Activated T-helper 1 cell treated with anti-CD3 and anti-CD28 coated beads, Interleukin-12 subunit alpha, Interleukin-12 subunit beta, Interleukin-2, Interleukin-4 antibody, amounts not matched to agents 30 ng/mL and 10 ng/mL and 1 ng/mL, durations not matched to agents 14 hours and 24 hours and 36 hours (primary cell): ENCODE data around the gene PRR7. TPM values are rescaled to one million over a fixed set of nuclear protein-coding genes. Genes with fewer than 3 reads are reported as not detected.

Source experiments
- DNase-seq: peaks from one replicate; pipeline ENCODE4 v3.0.0; 2021; ENCODE audit warnings: low spot score
- H3K27ac Mint-ChIP-seq: one replicate; pipeline ENCODE4 v1.8.0; 2021; ENCODE audit warnings: mild to moderate bottlenecking, mixed read lengths
- H3K27me3 Mint-ChIP-seq: one replicate; pipeline ENCODE4 v1.8.0; 2022; ENCODE audit warnings: mild to moderate bottlenecking, moderate library complexity, mixed read lengths; ENCODE audit not compliant: insufficient read depth
- H3K36me3 Mint-ChIP-seq: one replicate; pipeline ENCODE4 v1.8.0; 2021; ENCODE audit warnings: low read depth, mixed read lengths
- H3K4me1 Mint-ChIP-seq: one replicate; pipeline ENCODE4 v1.8.0; 2021; ENCODE audit warnings: low read depth, mixed read lengths
- H3K4me3 Mint-ChIP-seq: one replicate; pipeline ENCODE4 v1.8.0; 2021; ENCODE audit warnings: mild to moderate bottlenecking, moderate library complexity, mixed read lengths
- H3K9me3 Mint-ChIP-seq: one replicate; pipeline ENCODE4 v1.8.0; 2021; ENCODE audit warnings: mixed read lengths
- intact Hi-C: fragments of 100-400 bp; cut with micrococcal nuclease; formaldehyde crosslinking; loops from one replicate; pipeline ENCODE4 v1.15.1; 2024
- total RNA-seq: library from RNA; stranded (reverse); gene quantifications from 2 replicates; pipeline ENCODE4 v1.2.3, GENCODE V29; 2022

The PRR7 gene
- total RNA-seq, 1 donor from 2014 or later: 10.3 TPM

GRCh38 chr5:177434942-177435738 lies 11.5 kb upstream of the PRR7 start:
- no peak overlapping the region for H3K27ac Mint-ChIP-seq
- peaks cover 53% of the 10 kb centered on the region for H3K36me3 Mint-ChIP-seq
- peaks cover 42% of the 10 kb centered on the region for H3K4me1 Mint-ChIP-seq
- no peak overlapping the region for H3K4me3 Mint-ChIP-seq
- no peaks in the 10 kb centered on the region for H3K27me3 Mint-ChIP-seq
- no peak for DNase-seq
- intact Hi-C loops: loop anchor here (1.0 kb wide), 1 partner anchor 9 kb away; the partner anchor contains the start of gene GRK6
- H3K9me3 Mint-ChIP-seq: no peaks in the 10 kb centered on the region

- H3K27me3 Mint-ChIP-seq: no peaks in the 10 kb centered on the region
- DNase-seq: no peak
- no peak overlapping the region for H3K27ac Mint-ChIP-seq
- no peaks in the 10 kb centered on the region for H3K9me3 Mint-ChIP-seq
- peaks cover 37% of the 10 kb centered on the region for H3K4me1 Mint-ChIP-seq
- H3K36me3 Mint-ChIP-seq: peaks cover 51% of the 10 kb centered on the region
- intact Hi-C loops: no loop called here
- H3K4me3 Mint-ChIP-seq: no peak overlapping the region
These were observed 10.6 kb upstream of the PRR7 start for GRCh38 chr5:177435847-177436536.

DNA sequence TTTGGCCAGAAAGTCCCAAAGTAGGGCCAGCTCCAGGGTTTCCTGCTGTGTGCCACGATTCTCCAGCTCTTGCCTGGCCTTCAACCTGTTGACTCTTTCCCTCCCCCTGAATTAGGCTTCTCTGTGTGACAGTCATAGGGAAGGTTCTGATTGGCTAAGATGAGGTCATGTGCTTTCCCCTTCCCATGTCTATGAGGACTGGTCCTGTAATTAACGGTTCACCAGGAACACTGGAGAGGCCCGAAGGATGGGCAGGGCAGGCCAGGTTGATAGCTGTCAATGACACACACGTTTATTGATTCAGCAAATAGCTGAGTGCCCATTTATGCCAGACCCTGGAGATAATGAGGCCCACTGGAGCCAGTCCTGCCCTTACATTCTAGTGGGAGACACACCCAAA lies 9.0 kb upstream of the PRR7 start:
- H3K4me1 Mint-ChIP-seq: peaks cover 24% of the 10 kb centered on the region
- no peak overlapping the region for H3K27ac Mint-ChIP-seq
- no peak overlapping the region for H3K4me3 Mint-ChIP-seq
- H3K9me3 Mint-ChIP-seq: no peaks in the 10 kb centered on the region
- H3K36me3 Mint-ChIP-seq: peaks cover 55% of the 10 kb centered on the region
- no peaks in the 10 kb centered on the region for H3K27me3 Mint-ChIP-seq
- no peak for DNase-seq
- intact Hi-C loops: no loop called here

DNA sequence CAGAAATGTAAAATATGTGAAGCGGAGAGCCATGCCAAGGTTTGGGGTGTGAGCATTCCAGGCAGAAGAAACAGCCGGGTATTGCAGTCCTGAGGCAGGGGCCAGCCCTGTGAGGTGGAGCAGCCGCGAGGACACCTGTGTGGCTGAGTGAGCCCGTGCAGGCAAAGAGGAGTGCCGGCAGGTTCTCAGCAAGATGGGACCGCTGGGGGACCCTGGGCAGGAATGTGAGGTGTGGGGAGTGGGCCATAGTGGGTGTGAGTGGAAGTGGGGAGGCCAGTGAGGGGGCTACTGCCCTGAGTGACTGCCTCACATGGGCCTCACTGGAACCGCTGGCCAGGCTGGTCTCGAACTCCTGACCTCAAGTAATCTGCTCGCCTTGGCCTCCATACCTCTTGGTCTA lies 8.1 kb upstream of the PRR7 start:
- Mint-ChIP-seq H3K9me3 (no peaks in the 10 kb centered on the region), H3K27me3 (no peaks in the 10 kb centered on the region), H3K4me1 (peaks cover 24% of the 10 kb centered on the region), H3K36me3 (peaks cover 54% of the 10 kb centered on the region), H3K27ac (no peak overlapping the region), H3K4me3 (no peak overlapping the region)
- DNase-seq: no peak
- intact Hi-C loops: no loop called here

DNA sequence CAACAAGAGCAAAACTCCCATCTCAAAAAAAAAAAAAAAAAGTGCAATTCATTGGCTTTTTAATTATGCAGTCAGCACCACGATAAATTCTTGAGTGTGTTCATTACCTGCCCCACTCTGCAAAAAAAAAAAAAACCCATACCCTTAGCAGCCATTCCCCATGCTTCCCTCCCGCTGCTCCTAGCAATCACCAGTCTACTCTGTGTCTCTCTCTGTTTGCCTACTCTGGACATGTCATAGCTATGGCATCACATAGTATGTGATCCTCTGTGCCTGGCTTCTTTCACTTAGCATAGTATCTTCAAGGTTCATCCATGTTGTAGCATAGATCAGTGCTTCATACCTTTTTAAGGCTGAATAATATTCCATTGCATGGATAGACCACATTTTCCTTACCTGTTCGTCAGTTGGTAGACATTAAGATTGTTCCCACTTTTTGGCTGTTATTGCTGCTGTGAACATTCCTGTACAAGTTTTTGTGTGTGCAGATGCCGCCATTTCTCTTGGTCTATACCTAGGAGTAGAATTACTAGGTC lies 7.0 kb upstream of the PRR7 start:
- Mint-ChIP-seq H3K4me1 (peaks cover 21% of the 10 kb centered on the region), H3K36me3 (peaks cover 46% of the 10 kb centered on the region), H3K27ac (no peak overlapping the region), H3K4me3 (no peak overlapping the region), H3K9me3 (no peaks in the 10 kb centered on the region), H3K27me3 (no peaks in the 10 kb centered on the region)
- intact Hi-C loops: no loop called here
- DNase-seq: no peak

- DNase-seq: no peak
- intact Hi-C loops: no loop called here
- peaks cover 24% of the 10 kb centered on the region for H3K4me1 Mint-ChIP-seq
- H3K36me3 Mint-ChIP-seq: peaks cover 41% of the 10 kb centered on the region
- no peak overlapping the region for H3K4me3 Mint-ChIP-seq
- no peaks in the 10 kb centered on the region for H3K27me3 Mint-ChIP-seq
- H3K27ac Mint-ChIP-seq: no peak overlapping the region
- no peaks in the 10 kb centered on the region for H3K9me3 Mint-ChIP-seq
These were observed 6.2 kb upstream of the PRR7 start for GRCh38 chr5:177440211-177440989.

DNA sequence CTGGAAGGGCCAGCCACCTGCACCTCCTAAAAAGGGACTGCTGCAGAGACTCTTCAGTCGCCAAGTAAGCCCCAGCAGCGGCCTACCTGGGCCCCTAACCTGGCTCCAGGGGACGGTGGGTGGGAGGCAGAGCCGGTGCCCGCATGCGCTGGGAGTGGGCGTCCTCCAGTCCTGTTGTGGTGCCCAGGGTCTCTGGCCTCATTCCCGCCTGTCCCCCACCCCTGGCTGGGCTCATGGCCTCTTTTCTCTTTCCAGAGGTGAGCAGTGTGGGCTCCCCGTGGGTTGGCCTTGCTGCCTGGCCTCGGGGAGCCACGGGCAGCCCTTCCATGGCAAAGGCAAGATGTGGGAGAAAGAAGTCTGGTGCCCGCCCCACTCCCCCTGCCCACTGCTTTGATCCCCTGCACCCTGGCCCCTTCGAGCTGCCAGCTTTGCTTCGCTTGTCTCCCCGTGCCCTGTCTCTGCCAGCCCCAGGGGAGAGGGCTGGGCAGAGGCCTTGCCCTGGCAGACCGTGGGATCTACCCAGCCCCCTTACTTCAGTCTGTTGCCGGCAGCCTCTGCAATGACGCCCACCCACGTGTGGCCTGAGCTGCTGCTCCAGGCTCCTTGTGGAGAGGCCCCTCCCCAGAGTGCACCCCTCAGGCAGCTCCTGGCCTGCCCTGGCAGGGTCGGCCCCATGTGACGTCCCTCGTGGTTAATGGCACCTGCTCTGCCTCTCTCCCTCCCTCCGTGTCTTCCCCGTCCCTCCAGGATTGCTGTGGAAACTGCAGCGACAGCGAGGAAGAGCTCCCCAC lies 5.4 kb upstream of the PRR7 start:
- Mint-ChIP-seq H3K4me1 (peaks cover 32% of the 10 kb centered on the region), H3K9me3 (no peaks in the 10 kb centered on the region), H3K27me3 (no peaks in the 10 kb centered on the region), H3K36me3 (peaks cover 36% of the 10 kb centered on the region), H3K4me3 (no peak overlapping the region), H3K27ac (no peak overlapping the region)
- intact Hi-C loops: no loop called here
- no peak for DNase-seq

GRCh38 chr5:177442066-177442826 lies 4.4 kb upstream of the PRR7 start:
- Mint-ChIP-seq H3K36me3 (peaks cover 30% of the 10 kb centered on the region), H3K4me3 (no peak overlapping the region), H3K9me3 (no peaks in the 10 kb centered on the region), H3K27me3 (no peaks in the 10 kb centered on the region), H3K4me1 (peaks cover 32% of the 10 kb centered on the region), H3K27ac (no peak overlapping the region)
- intact Hi-C loops: no loop called here
- DNase-seq: no peak

GRCh38 chr5:177443144-177443983 lies 3.2 kb upstream of the PRR7 start:
- peaks cover 36% of the 10 kb centered on the region for H3K4me1 Mint-ChIP-seq

DNA sequence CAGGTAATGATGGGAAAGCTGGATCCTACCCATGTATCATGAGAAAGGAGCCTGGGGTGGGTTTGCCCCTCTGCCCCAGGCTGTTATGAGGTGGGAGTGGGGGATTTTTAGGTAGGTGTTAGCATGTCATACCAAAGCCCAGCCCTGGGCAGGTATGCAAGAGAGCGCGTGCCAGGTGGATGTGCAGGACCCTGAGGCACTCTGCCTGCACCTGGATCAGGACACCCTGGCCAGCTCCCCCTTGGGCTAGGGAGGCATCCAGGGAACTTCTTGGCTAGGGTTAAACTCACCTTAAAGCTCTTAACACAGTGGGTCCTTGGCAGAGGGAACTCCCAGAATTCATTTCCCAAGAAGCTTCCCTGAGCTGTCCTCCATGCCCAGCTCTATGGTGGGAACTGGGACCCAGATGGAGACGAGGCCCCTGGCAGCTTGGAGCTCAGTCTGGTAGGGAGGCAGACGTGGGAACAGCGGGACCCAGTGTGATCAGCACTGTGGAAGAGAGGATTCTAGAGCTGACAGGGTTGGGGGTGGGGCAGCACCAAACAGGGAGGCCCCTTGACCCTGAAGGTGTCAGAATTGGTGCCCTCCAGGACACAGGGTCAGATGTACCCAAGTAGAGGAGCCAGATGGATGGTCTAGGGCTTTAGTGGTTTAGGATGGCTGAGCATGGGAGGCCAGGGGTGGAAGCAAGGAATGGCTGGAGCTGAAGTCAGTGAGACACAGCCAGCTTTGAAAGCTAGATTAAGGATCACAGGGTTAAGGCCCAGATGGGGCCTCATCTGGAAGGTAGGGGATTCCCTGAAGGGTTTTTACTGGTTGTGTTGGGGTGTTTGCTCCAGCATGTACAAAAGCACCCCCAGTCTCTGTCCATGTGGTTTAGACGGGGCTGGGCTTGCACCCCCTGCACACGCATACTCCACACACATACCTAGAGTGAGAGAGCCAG lies 2.2 kb upstream of the PRR7 start:
- Mint-ChIP-seq H3K36me3 (peaks cover 21% of the 10 kb centered on the region), H3K4me1 (peaks cover 41% of the 10 kb centered on the region), H3K9me3 (no peaks in the 10 kb centered on the region), H3K4me3 (peak overlapping the region; percentile 64), H3K27ac (peak overlapping the region; percentile 69), H3K27me3 (peaks cover 9% of the 10 kb centered on the region)
- DNase-seq: no peak
- intact Hi-C loops: no loop called here

More at GRCh38 chr5:177443144-177443983, 3.2 kb upstream of the PRR7 start:
- Mint-ChIP-seq H3K27me3 (peaks cover 5% of the 10 kb centered on the region), H3K36me3 (peaks cover 21% of the 10 kb centered on the region), H3K4me3 (no peak overlapping the region), H3K27ac (no peak overlapping the region), H3K9me3 (no peaks in the 10 kb centered on the region)
- intact Hi-C loops: no loop called here
- no peak for DNase-seq
